Peyer's patch (tissue), 4 donors: ENCODE data around the gene NCS1. TPM values are rescaled to one million over a fixed set of nuclear protein-coding genes. Genes with fewer than 3 reads are reported as not detected.

Source experiments
- DNase-seq, 3 donors: peaks; one replicate each; pipeline ENCODE4 v3.0.0-alpha.2; 2017 to 2019
- H3K27ac ChIP-seq, 4 donors: fragments of 200-600 bp; sonication (generic); one replicate each; pipeline ENCODE4 v1.5.1; 2016 to 2019
- H3K27me3 ChIP-seq, 2 donors: fragments of 200-600 bp; sonication (generic); one replicate each; pipeline ENCODE4 v1.5.1; 2019
- H3K36me3 ChIP-seq, 3 donors: fragments of 200-600 bp; sonication (generic); one replicate each; pipeline ENCODE4 v1.5.1; 2016 to 2019
- H3K4me1 ChIP-seq, 4 donors: fragments of 200-600 bp; sonication (generic); one replicate each; pipeline ENCODE4 v1.5.1; 2016 to 2019
- H3K4me3 ChIP-seq, 4 donors: fragments of 200-600 bp; sonication (generic); 1 replicate in 3 of 4; 2 replicates in 1 of 4; pipeline ENCODE4 v1.5.1; 2016 to 2019; ENCODE audit warnings: mild to moderate bottlenecking in 1 of 4
- H3K9me3 ChIP-seq, 4 donors: fragments of 200-600 bp; sonication (generic); one replicate each; pipeline ENCODE4 v1.5.1; 2016 to 2019; ENCODE audit warnings: mild to moderate bottlenecking in 1 of 4
- POLR2A ChIP-seq, 2 donors: fragments of 450-650 bp; IDR thresholded peaks; one replicate each; pipeline ENCODE4 v1.5.1; 2017; ENCODE audit warnings: antibody characterized with exemption in 2 of 2, mild to moderate bottlenecking in 2 of 2, moderate library complexity in 2 of 2
- total RNA-seq, 4 donors: library from RNA; depleted of rRNA; stranded (reverse); fragments of >200 nt; gene quantifications; one replicate each; pipeline ENCODE4 v1.1.0, GENCODE V29; 2016
- TF ChIP-seq, protein P1 (sequence below), 6 experiments: fragments of 450-650 bp in 4 of 6; fragments of 200-600 bp in 2 of 6; sonication (generic) in 1 of 6; IDR thresholded peaks; one replicate each; pipeline ENCODE4 v1.5.1; 2017 to 2019; ENCODE audit warnings: antibody characterized with exemption in 6 of 6, mild to moderate bottlenecking in 3 of 6, moderate library complexity in 1 of 6

The NCS1 gene
- total RNA-seq, 4 donors from 2014 or later, result 0.70 to 6.6 (median 4.1) TPM

- Histone ChIP-seq H3K27ac (no peak overlapping the region), H3K9me3 (no peaks in the 10 kb centered on the region), H3K27me3 (no peaks in the 10 kb centered on the region), H3K36me3 (no peaks in the 10 kb centered on the region), H3K4me1 (no peaks in the 10 kb centered on the region), H3K4me3 (no peak overlapping the region)
- DNase-seq, result no peak
- no peak for TF ChIP-seq POLR2A (IDR thresholded peaks at IDR 0.05)
- TF ChIP-seq, protein P1, sequence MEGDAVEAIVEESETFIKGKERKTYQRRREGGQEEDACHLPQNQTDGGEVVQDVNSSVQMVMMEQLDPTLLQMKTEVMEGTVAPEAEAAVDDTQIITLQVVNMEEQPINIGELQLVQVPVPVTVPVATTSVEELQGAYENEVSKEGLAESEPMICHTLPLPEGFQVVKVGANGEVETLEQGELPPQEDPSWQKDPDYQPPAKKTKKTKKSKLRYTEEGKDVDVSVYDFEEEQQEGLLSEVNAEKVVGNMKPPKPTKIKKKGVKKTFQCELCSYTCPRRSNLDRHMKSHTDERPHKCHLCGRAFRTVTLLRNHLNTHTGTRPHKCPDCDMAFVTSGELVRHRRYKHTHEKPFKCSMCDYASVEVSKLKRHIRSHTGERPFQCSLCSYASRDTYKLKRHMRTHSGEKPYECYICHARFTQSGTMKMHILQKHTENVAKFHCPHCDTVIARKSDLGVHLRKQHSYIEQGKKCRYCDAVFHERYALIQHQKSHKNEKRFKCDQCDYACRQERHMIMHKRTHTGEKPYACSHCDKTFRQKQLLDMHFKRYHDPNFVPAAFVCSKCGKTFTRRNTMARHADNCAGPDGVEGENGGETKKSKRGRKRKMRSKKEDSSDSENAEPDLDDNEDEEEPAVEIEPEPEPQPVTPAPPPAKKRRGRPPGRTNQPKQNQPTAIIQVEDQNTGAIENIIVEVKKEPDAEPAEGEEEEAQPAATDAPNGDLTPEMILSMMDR (IDR thresholded peaks at IDR 0.05), result no peak
These were observed 17.4 kb upstream of the NCS1 start for GRCh38 chr9:130154816-130155215.

- H3K4me3 ChIP-seq, result no peak overlapping the region
- DNase-seq, result no peak
- no peaks in the 10 kb centered on the region for H3K9me3 ChIP-seq
- H3K4me1 ChIP-seq, result no peaks in the 10 kb centered on the region
- no peak overlapping the region for H3K27ac ChIP-seq
- TF ChIP-seq POLR2A (IDR thresholded peaks at IDR 0.05), result no peak
- TF ChIP-seq, protein P1 (IDR thresholded peaks at IDR 0.05), result no peak
- H3K36me3 ChIP-seq, result no peaks in the 10 kb centered on the region
- H3K27me3 ChIP-seq, result no peaks in the 10 kb centered on the region
These were observed 16.6 kb upstream of the NCS1 start for GRCh38 chr9:130155647-130156046.

GRCh38 chr9:130156672-130157071 is 15.5 kb upstream of the NCS1 start:
- no peaks in the 10 kb centered on the region for H3K27me3 ChIP-seq
- H3K4me1 ChIP-seq, result no peaks in the 10 kb centered on the region
- no peak overlapping the region for H3K4me3 ChIP-seq
- TF ChIP-seq POLR2A (IDR thresholded peaks at IDR 0.05), result no peak
- TF ChIP-seq, protein P1 (IDR thresholded peaks at IDR 0.05), result peak in 1 of 6 experiments; percentile 14
- no peaks in the 10 kb centered on the region for H3K36me3 ChIP-seq
- DNase-seq, result no peak
- no peaks in the 10 kb centered on the region for H3K9me3 ChIP-seq
- H3K27ac ChIP-seq, result no peak overlapping the region

DNA sequence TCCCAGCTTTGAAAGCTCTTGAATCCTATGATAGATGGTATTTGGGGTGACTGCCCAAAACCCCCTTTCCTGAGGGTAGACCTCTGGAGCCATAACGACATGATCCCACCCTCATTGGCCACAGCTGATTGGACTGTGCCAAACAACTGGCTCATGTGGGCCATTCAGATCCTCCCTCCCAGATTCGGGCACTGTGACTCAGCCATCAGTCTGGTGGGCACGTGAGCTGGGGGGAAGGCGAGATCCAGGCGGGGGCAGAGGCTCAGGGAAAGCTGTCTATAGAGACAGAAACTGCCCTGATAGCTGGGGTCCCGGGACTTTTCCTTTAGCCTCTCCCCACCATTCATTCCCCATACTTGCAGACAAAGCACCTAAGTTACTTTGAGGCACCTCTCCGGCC is 15.1 kb upstream of the NCS1 start:
- Histone ChIP-seq H3K27me3 (no peaks in the 10 kb centered on the region), H3K4me3 (no peak overlapping the region), H3K36me3 (no peaks in the 10 kb centered on the region), H3K9me3 (no peaks in the 10 kb centered on the region), H3K4me1 (no peaks in the 10 kb centered on the region), H3K27ac (no peak overlapping the region)
- no peak for DNase-seq
- TF ChIP-seq, protein P1 (IDR thresholded peaks at IDR 0.05), result no peak
- TF ChIP-seq POLR2A (IDR thresholded peaks at IDR 0.05), result no peak

GRCh38 chr9:130158001-130158400 is 14.2 kb upstream of the NCS1 start:
- Histone ChIP-seq H3K4me1 (no peaks in the 10 kb centered on the region), H3K27ac (no peak overlapping the region), H3K9me3 (no peaks in the 10 kb centered on the region), H3K4me3 (no peak overlapping the region), H3K36me3 (no peaks in the 10 kb centered on the region), H3K27me3 (no peaks in the 10 kb centered on the region)
- TF ChIP-seq POLR2A (IDR thresholded peaks at IDR 0.05), result no peak
- TF ChIP-seq, protein P1 (IDR thresholded peaks at IDR 0.05), result no peak
- DNase-seq, result no peak

DNA sequence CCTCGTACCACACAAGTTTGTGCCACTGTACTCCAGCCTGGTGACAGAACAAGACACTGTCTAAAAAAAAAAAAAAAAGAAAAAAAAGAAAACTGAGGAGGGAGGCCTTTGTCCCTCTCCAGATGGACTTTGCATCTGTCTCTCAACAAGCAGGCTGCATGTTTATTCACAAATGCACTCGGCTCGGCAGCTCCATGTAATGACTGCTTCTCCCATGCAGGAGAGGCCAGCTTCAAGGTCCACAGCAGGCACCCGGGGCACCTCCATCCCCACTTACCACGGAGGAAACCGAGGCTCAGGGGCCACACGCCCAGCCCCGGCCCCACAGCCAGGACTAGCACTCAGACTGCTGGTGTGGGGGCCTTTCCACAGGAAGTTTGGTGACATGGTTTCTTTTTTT is 13.1 kb upstream of the NCS1 start:
- H3K27me3 ChIP-seq, result no peaks in the 10 kb centered on the region
- no peak overlapping the region for H3K4me3 ChIP-seq
- no peak for DNase-seq
- no peak overlapping the region for H3K27ac ChIP-seq
- H3K9me3 ChIP-seq, result no peaks in the 10 kb centered on the region
- no peaks in the 10 kb centered on the region for H3K4me1 ChIP-seq
- H3K36me3 ChIP-seq, result no peaks in the 10 kb centered on the region
- TF ChIP-seq POLR2A (IDR thresholded peaks at IDR 0.05), result no peak
- TF ChIP-seq, protein P1 (IDR thresholded peaks at IDR 0.05), result no peak
